Nephron (organoid): ENCODE data around the gene CREB3L2.
A peak's percentile ranks its signal among the peaks of the same experiment; 100 is the strongest.

Experiments used
- H3K27ac Mint-ChIP-seq, 3 experiments: 2 replicates each; pipeline ENCODE4 v1.8.0; 2020; ENCODE audit warnings: mixed read lengths in 3 of 3, mild to moderate bottlenecking in 2 of 3, moderate library complexity in 1 of 3
- H3K27me3 Mint-ChIP-seq: 2 replicates; pipeline ENCODE4 v1.8.0; 2021; ENCODE audit warnings: low read depth, mild to moderate bottlenecking, moderate library complexity, mixed read lengths
- H3K36me3 Mint-ChIP-seq: 2 replicates; pipeline ENCODE4 v1.8.0; 2020; ENCODE audit warnings: low read depth, mixed read lengths
- H3K4me1 Mint-ChIP-seq: 2 replicates; pipeline ENCODE4 v1.8.0; 2020; ENCODE audit warnings: mixed read lengths
- H3K4me3 Mint-ChIP-seq, 3 experiments: 2 replicates each; pipeline ENCODE4 v1.8.0; 2020; ENCODE audit warnings: mild to moderate bottlenecking in 3 of 3, mixed read lengths in 3 of 3, moderate library complexity in 2 of 3
- H3K9me3 Mint-ChIP-seq: 2 replicates; pipeline ENCODE4 v1.8.0; 2020; ENCODE audit warnings: mixed read lengths
- TF ChIP-seq, protein P1 (sequence below), 3 experiments: fragments of 200-600 bp; sonication (generic); IDR thresholded peaks; one replicate each; pipeline ENCODE4 v1.5.0; 2021; ENCODE audit warnings: antibody characterized with exemption in 3 of 3; ENCODE audit not compliant: unreplicated experiment in 3 of 3

The CREB3L2 gene

GRCh38 chr7:137981668-137982067 is 20.2 kb downstream of the CREB3L2 start:
- Mint-ChIP-seq H3K27ac (peak overlapping the region; percentile 4 to 44 (median 29)), H3K9me3 (peaks cover 3% of the 10 kb centered on the region), H3K4me3 (no peak overlapping the region), H3K36me3 (peaks cover 42% of the 10 kb centered on the region), H3K4me1 (peaks cover 70% of the 10 kb centered on the region), H3K27me3 (no peaks in the 10 kb centered on the region)
- TF ChIP-seq, protein P1, sequence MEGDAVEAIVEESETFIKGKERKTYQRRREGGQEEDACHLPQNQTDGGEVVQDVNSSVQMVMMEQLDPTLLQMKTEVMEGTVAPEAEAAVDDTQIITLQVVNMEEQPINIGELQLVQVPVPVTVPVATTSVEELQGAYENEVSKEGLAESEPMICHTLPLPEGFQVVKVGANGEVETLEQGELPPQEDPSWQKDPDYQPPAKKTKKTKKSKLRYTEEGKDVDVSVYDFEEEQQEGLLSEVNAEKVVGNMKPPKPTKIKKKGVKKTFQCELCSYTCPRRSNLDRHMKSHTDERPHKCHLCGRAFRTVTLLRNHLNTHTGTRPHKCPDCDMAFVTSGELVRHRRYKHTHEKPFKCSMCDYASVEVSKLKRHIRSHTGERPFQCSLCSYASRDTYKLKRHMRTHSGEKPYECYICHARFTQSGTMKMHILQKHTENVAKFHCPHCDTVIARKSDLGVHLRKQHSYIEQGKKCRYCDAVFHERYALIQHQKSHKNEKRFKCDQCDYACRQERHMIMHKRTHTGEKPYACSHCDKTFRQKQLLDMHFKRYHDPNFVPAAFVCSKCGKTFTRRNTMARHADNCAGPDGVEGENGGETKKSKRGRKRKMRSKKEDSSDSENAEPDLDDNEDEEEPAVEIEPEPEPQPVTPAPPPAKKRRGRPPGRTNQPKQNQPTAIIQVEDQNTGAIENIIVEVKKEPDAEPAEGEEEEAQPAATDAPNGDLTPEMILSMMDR (IDR thresholded peaks at IDR 0.05; ENCODE audit: unreplicated experiment in 3 of 3): no peak

DNA sequence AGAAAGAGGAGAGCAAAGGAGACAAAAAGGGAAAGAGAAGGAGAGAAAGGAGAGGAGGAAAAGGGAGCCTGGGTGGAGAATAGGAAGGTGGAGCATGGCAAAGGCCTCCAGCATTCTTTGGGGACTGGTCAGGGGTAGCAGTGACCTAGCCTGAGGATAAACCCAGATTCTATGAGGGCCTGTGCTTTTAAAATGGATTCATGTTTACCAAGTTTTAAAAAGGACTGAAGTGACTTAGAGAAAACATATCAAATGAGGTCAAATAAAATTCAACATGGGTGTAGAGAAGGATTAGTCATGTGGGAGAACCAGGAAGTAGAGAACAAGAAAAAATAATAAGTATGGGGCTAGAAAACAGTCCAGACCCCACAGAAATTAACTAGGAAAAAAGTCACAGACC is 20.7 kb downstream of the CREB3L2 start:
- H3K27ac Mint-ChIP-seq: peak overlapping the region; percentile 4 to 44 (median 29)
- H3K27me3 Mint-ChIP-seq: no peaks in the 10 kb centered on the region
- H3K36me3 Mint-ChIP-seq: peaks cover 43% of the 10 kb centered on the region

GRCh38 chr7:137980308-137980707 is 21.6 kb downstream of the CREB3L2 start:
- Mint-ChIP-seq H3K9me3 (peaks cover 3% of the 10 kb centered on the region), H3K27ac (no peak overlapping the region), H3K27me3 (no peaks in the 10 kb centered on the region), H3K4me3 (no peak overlapping the region), H3K36me3 (peaks cover 45% of the 10 kb centered on the region), H3K4me1 (peaks cover 69% of the 10 kb centered on the region)
- TF ChIP-seq, protein P1 (IDR thresholded peaks at IDR 0.05; ENCODE audit: unreplicated experiment in 3 of 3): no peak

More for the DNA sequence above, 20.7 kb downstream of the CREB3L2 start:
- Mint-ChIP-seq H3K9me3 (peaks cover 3% of the 10 kb centered on the region), H3K4me3 (no peak overlapping the region), H3K4me1 (peaks cover 70% of the 10 kb centered on the region)
- TF ChIP-seq, protein P1 (IDR thresholded peaks at IDR 0.05; ENCODE audit: unreplicated experiment in 3 of 3): no peak

GRCh38 chr7:137978464-137979237 is 23.2 kb downstream of the CREB3L2 start:
- H3K27ac Mint-ChIP-seq: peak overlapping the region; percentile 3 to 68 (median 32)
- H3K27me3 Mint-ChIP-seq: no peaks in the 10 kb centered on the region
- H3K4me3 Mint-ChIP-seq: no peak overlapping the region
- H3K36me3 Mint-ChIP-seq: peaks cover 34% of the 10 kb centered on the region
- TF ChIP-seq, protein P1 (IDR thresholded peaks at IDR 0.05; ENCODE audit: unreplicated experiment in 3 of 3): no peak
- H3K4me1 Mint-ChIP-seq: peaks cover 68% of the 10 kb centered on the region
- peaks cover 3% of the 10 kb centered on the region for H3K9me3 Mint-ChIP-seq

- Mint-ChIP-seq H3K27ac (peak overlapping the region in 2 of 3 experiments; percentile 94 to 95), H3K4me3 (no peak overlapping the region), H3K4me1 (peaks cover 59% of the 10 kb centered on the region), H3K27me3 (no peaks in the 10 kb centered on the region), H3K36me3 (peaks cover 20% of the 10 kb centered on the region), H3K9me3 (no peaks in the 10 kb centered on the region)
- TF ChIP-seq, protein P1 (IDR thresholded peaks at IDR 0.05; ENCODE audit: unreplicated experiment in 3 of 3): no peak
Measured at GRCh38 chr7:137977173-137977572, 24.7 kb downstream of the CREB3L2 start.

DNA sequence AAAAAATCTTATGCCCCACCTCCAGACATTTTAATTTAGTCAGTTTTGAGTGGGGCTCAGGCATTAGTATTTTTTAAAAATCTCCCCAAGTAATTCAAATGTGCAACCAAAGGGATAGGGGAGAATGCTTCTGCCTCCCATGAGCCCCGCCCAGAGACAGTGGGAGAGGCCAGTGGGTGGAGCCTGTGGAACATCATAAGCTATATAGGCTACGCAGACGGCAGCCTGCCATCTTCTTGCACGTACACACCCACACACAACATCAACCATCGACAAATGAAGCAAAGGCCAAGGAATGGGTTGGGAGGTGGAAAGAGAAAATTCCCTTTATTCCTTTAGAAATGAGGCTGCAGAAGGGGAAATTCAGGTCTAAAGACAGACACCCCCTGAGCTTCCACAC is 25.2 kb downstream of the CREB3L2 start:
- peak overlapping the region in 1 of 3 experiments; percentile 19 for H3K4me3 Mint-ChIP-seq
- TF ChIP-seq, protein P1 (IDR thresholded peaks at IDR 0.05; ENCODE audit: unreplicated experiment in 3 of 3): no peak
- H3K36me3 Mint-ChIP-seq: peaks cover 18% of the 10 kb centered on the region
- H3K27ac Mint-ChIP-seq: peak overlapping the region; percentile 59 to 95 (median 94)
- H3K4me1 Mint-ChIP-seq: peaks cover 58% of the 10 kb centered on the region
- no peaks in the 10 kb centered on the region for H3K9me3 Mint-ChIP-seq
- no peaks in the 10 kb centered on the region for H3K27me3 Mint-ChIP-seq
